Erythroblast (primary cell): Measurements from ENCODE around the gene SIPA1L3.

Experiments used
- GATA1 ChIP-seq: IDR thresholded peaks from 2 replicates; pipeline ENCODE4 v1.6.1; 2011; ENCODE audit warnings: low read depth, mild to moderate bottlenecking, control low read depth, low read length, moderate library complexity
- POLR2A ChIP-seq: IDR thresholded peaks from 2 replicates; pipeline ENCODE4 v1.6.1; 2011; ENCODE audit warnings: mild to moderate bottlenecking, low read length

DNA sequence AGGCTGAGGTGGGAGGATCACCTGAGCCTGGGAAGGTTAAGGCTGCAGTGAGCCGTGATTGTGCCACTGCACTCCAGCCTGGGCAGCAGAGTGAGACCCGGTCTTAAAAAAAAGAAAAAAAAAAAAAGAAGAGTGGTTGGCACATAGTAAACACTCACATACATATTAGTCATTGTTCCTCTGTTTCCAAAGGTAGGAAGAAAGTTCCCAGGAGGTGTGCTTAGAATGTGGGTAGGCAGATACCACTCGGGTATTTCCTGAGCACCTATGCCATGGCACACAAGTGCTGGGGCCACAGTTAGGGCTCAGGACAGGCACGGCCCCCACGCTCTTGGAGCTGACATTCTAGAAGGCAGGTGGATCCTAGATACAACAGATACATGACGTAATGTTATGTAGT lies 41.4 kb downstream of the SIPA1L3 start:
- no peak for TF ChIP-seq POLR2A
- TF ChIP-seq GATA1: no peak
